ENCODE measurements around the gene TCP11L1. TPM values are rescaled to one million over a fixed set of nuclear protein-coding genes. Genes with fewer than 3 reads are reported as not detected.
A peak's percentile ranks its signal among the peaks of the same experiment; 100 is the strongest.
"Not testable (repeated sequence)": the region's sequence is repeated elsewhere in the genome, so short reads cannot be mapped to it uniquely, and the experiment has no call there.

TCP11L1 gene
- total RNA-seq, 1 experiment from 2014 or later: 22.8 TPM

DNA sequence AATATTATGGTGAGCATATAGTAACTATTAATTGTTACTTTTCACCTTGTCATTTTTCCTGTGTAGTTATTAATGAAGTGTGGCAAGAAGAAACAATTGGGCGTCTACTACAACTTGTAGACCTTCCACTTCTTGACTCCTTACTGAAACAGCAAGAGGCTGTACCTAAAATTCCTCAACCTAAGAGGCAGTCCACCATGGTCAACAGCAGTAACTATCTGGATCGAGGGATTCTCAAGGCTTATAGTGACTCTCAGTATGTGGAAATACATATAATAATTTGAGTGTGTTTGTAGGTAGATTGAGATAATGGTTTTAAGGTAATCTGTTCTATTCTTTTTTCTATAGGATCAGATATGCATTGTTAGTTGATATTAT is 10.8 kb upstream of the TCP11L1 start:
- Mint-ChIP-seq H3K4me3 (ENCODE audit: unreplicated experiment) (peak overlapping the region; percentile 38), H3K36me3 (ENCODE audit: insufficient read depth, unreplicated experiment) (peaks cover 8% of the 10 kb centered on the region), H3K27ac (ENCODE audit: unreplicated experiment) (peak overlapping the region; percentile 74), H3K4me1 (ENCODE audit: low read depth, unreplicated experiment) (peaks cover 25% of the 10 kb centered on the region), H3K9me3 (ENCODE audit: unreplicated experiment) (no peaks in the 10 kb centered on the region), H3K27me3 (ENCODE audit: insufficient read depth, unreplicated experiment) (no peaks in the 10 kb centered on the region)
- no peaks in the 10 kb centered on the region for H3K27me3 ChIP-seq (replicated peaks; ENCODE audit: control insufficient read depth, insufficient read depth, low read length)
- POLR2A ChIA-PET: no interaction called here
- no peak overlapping the region for H3K4me3 ChIP-seq (ENCODE audit: low read depth, low read length)
- intact Hi-C loops (cut with micrococcal nuclease; ENCODE audit: unreplicated experiment): loop anchor here (1.0 kb wide), 1 partner anchor 13 kb away; the partner anchor contains the start of gene DEPDC7
- no peaks in the 10 kb centered on the region for H3K36me3 ChIP-seq (ENCODE audit: control insufficient read depth, insufficient read depth, low read length)
- CTCF ChIA-PET: interaction anchor here (0.5 kb wide), 1 partner anchor 276 kb away, joined by 3 read pairs; no protein-coding TSS in a partner anchor
- BruUV-seq (replicated peaks): no TSS peak
- no peak for DNase-seq
- no peaks in the 10 kb centered on the region for H3K9me3 ChIP-seq
- TF ChIP-seq, protein P1, sequence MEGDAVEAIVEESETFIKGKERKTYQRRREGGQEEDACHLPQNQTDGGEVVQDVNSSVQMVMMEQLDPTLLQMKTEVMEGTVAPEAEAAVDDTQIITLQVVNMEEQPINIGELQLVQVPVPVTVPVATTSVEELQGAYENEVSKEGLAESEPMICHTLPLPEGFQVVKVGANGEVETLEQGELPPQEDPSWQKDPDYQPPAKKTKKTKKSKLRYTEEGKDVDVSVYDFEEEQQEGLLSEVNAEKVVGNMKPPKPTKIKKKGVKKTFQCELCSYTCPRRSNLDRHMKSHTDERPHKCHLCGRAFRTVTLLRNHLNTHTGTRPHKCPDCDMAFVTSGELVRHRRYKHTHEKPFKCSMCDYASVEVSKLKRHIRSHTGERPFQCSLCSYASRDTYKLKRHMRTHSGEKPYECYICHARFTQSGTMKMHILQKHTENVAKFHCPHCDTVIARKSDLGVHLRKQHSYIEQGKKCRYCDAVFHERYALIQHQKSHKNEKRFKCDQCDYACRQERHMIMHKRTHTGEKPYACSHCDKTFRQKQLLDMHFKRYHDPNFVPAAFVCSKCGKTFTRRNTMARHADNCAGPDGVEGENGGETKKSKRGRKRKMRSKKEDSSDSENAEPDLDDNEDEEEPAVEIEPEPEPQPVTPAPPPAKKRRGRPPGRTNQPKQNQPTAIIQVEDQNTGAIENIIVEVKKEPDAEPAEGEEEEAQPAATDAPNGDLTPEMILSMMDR (IDR thresholded peaks at IDR 0.05; ENCODE audit: insufficient read depth in 1 of 2, low read depth in 1 of 2, low read length in 1 of 2, severe bottlenecking in 1 of 2, unreplicated experiment in 1 of 2): no peak
- peaks cover 22% of the 10 kb centered on the region for H3K4me1 ChIP-seq

DNA sequence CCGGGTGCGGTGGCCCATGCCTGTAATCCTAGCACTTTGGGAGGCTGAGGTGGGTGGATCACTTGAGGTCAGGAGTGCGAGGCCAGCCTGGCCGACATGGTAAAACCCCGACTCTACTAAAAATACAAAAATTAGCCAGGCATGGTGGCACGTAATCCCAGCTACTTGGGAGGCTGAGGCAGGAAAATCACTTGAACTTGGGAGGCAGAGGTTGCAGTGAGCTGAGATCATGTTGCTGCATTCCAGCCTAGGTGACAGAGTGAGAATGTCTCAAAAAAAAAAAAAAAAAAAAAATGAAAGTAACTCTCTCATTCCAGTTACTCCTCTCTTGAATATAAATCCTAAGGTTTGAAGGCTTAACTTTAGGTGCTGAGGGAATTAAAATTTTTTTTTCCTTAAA is 10.2 kb upstream of the TCP11L1 start:
- H3K4me3 Mint-ChIP-seq (ENCODE audit: unreplicated experiment); CTCF ChIA-PET; H3K27me3 Mint-ChIP-seq (ENCODE audit: insufficient read depth, unreplicated experiment); H3K4me3 ChIP-seq (ENCODE audit: low read depth, low read length); H3K9me3 ChIP-seq; DNase-seq; H3K36me3 ChIP-seq (ENCODE audit: control insufficient read depth, insufficient read depth, low read length); POLR2A ChIA-PET; H3K27me3 ChIP-seq (replicated peaks; ENCODE audit: control insufficient read depth, insufficient read depth, low read length); H3K27ac Mint-ChIP-seq (ENCODE audit: unreplicated experiment); BruUV-seq (replicated peaks); H3K9me3 Mint-ChIP-seq (ENCODE audit: unreplicated experiment); intact Hi-C loops (cut with micrococcal nuclease; ENCODE audit: unreplicated experiment); H3K36me3 Mint-ChIP-seq (ENCODE audit: insufficient read depth, unreplicated experiment): not testable (repeated sequence)
- peaks cover 22% of the 10 kb centered on the region for H3K4me1 ChIP-seq
- peaks cover 25% of the 10 kb centered on the region for H3K4me1 Mint-ChIP-seq (ENCODE audit: low read depth, unreplicated experiment)

DNA sequence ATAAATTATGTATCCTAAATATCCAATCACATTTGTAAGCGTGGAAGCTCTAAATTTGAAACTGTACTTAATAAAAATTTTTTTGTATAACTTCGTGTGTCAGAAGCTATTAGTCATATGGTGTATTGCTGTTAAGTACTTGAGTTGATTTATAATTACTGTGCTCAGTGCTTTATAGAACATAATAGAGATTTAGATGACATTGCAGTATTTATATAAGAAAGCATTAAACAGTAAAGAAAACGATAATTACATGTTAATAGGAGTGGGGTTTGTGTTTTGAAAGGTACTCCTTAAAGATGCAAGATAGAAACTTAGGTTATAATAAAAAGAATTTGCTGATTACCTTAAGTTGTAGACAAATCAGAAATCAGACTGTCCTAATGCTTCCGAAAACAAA is 5.9 kb upstream of the TCP11L1 start:
- Histone ChIP-seq H3K4me1 (peaks cover 22% of the 10 kb centered on the region), H3K9me3 (no peaks in the 10 kb centered on the region), H3K27me3 (replicated peaks; ENCODE audit: control insufficient read depth, insufficient read depth, low read length) (no peaks in the 10 kb centered on the region), H3K36me3 (ENCODE audit: control insufficient read depth, insufficient read depth, low read length) (no peaks in the 10 kb centered on the region), H3K4me3 (ENCODE audit: low read depth, low read length) (no peak overlapping the region)
- TF ChIP-seq, protein P1 (IDR thresholded peaks at IDR 0.05; ENCODE audit: insufficient read depth in 1 of 2, low read depth in 1 of 2, low read length in 1 of 2, severe bottlenecking in 1 of 2, unreplicated experiment in 1 of 2): no peak
- peaks cover 14% of the 10 kb centered on the region for H3K4me1 Mint-ChIP-seq (ENCODE audit: low read depth, unreplicated experiment)
- no peak overlapping the region for H3K27ac Mint-ChIP-seq (ENCODE audit: unreplicated experiment)
- no peaks in the 10 kb centered on the region for H3K27me3 Mint-ChIP-seq (ENCODE audit: insufficient read depth, unreplicated experiment)
- no peak for DNase-seq
- CTCF ChIA-PET: no interaction called here
- intact Hi-C loops (cut with micrococcal nuclease; ENCODE audit: unreplicated experiment): no loop called here
- no TSS peak for BruUV-seq (replicated peaks)
- POLR2A ChIA-PET: no interaction called here
- H3K36me3 Mint-ChIP-seq (ENCODE audit: insufficient read depth, unreplicated experiment): peaks cover 8% of the 10 kb centered on the region
- H3K4me3 Mint-ChIP-seq (ENCODE audit: unreplicated experiment): no peak overlapping the region
- no peaks in the 10 kb centered on the region for H3K9me3 Mint-ChIP-seq (ENCODE audit: unreplicated experiment)

DNA sequence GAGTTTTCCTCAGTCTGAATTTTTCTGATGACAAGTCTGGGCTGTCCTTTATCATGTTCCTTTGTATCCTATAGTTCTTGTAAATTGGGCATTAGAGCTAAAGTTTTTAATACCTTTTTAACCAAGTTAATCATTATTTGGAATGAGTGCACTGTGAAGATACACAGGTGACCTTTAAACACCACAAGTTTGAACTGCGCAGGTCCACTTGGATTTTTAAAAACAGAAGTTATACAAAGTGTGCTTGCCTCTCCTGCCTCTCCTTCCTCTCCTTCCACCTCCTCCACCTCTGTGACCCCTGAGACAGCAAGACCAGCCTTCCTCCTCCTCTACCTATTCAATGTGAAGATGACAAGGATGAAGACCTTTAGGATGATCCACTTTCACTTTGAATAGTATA is 4.4 kb upstream of the TCP11L1 start:
- H3K9me3 ChIP-seq: no peaks in the 10 kb centered on the region
- Mint-ChIP-seq H3K4me1 (ENCODE audit: low read depth, unreplicated experiment) (peaks cover 11% of the 10 kb centered on the region), H3K36me3 (ENCODE audit: insufficient read depth, unreplicated experiment) (peaks cover 19% of the 10 kb centered on the region), H3K27me3 (ENCODE audit: insufficient read depth, unreplicated experiment) (no peaks in the 10 kb centered on the region), H3K27ac (ENCODE audit: unreplicated experiment) (peak overlapping the region; percentile 0), H3K9me3 (ENCODE audit: unreplicated experiment) (no peaks in the 10 kb centered on the region), H3K4me3 (ENCODE audit: unreplicated experiment) (peak overlapping the region; percentile 9)
- intact Hi-C loops (cut with micrococcal nuclease; ENCODE audit: unreplicated experiment): no loop called here
- ChIA-PET CTCF (interaction anchor here (0.8 kb wide), 1 partner anchor 30 kb away, joined by 3 read pairs; no protein-coding TSS in a partner anchor), POLR2A (interaction anchor here (1.0 to 1.1 kb wide), 2 partner anchors 19 to 26 kb away, joined by 3 to 5 read pairs; partner anchors contain the start of gene DEPDC7)
- TF ChIP-seq, protein P1 (IDR thresholded peaks at IDR 0.05; ENCODE audit: insufficient read depth in 1 of 2, low read depth in 1 of 2, low read length in 1 of 2, severe bottlenecking in 1 of 2, unreplicated experiment in 1 of 2): no peak
- H3K36me3 ChIP-seq (ENCODE audit: control insufficient read depth, insufficient read depth, low read length): no peaks in the 10 kb centered on the region
- no peaks in the 10 kb centered on the region for H3K27me3 ChIP-seq (replicated peaks; ENCODE audit: control insufficient read depth, insufficient read depth, low read length)
- no TSS peak for BruUV-seq (replicated peaks)
- no peak overlapping the region for H3K4me3 ChIP-seq (ENCODE audit: low read depth, low read length)
- peaks cover 15% of the 10 kb centered on the region for H3K4me1 ChIP-seq
- DNase-seq: no peak

All from Caco-2 (cell line).